Activated T-helper 2 cell treated with anti-CD3 and anti-CD28 coated beads, Interferon-gamma antibody, Interleukin-2, Interleukin-4, amounts not matched to agents 10 μg/mL and 5 μg/mL and 100 μg/mL, durations not matched to agents 14 hours and 24 hours and 36 hours (primary cell): Measurements from ENCODE around the gene TFF3. TPM values are rescaled to one million over a fixed set of nuclear protein-coding genes. Genes with fewer than 3 reads are reported as not detected.

Experiments used
- DNase-seq: peaks from one replicate; pipeline ENCODE4 v3.0.0; 2021; ENCODE audit warnings: low spot score
- H3K27ac Mint-ChIP-seq: one replicate; pipeline ENCODE4 v1.8.0; 2021; ENCODE audit warnings: mixed read lengths
- H3K27me3 Mint-ChIP-seq: one replicate; pipeline ENCODE4 v1.8.0; 2021; ENCODE audit warnings: low read depth, mixed read lengths
- H3K36me3 Mint-ChIP-seq: one replicate; pipeline ENCODE4 v1.8.0; 2021; ENCODE audit warnings: low read depth, mixed read lengths
- H3K4me1 Mint-ChIP-seq: one replicate; pipeline ENCODE4 v1.8.0; 2021; ENCODE audit warnings: low read depth, mixed read lengths
- H3K4me3 Mint-ChIP-seq: one replicate; pipeline ENCODE4 v1.8.0; 2021; ENCODE audit warnings: low read depth, mild to moderate bottlenecking, moderate library complexity, mixed read lengths
- H3K9me3 Mint-ChIP-seq: one replicate; pipeline ENCODE4 v1.8.0; 2021; ENCODE audit warnings: mixed read lengths
- intact Hi-C: fragments of 100-400 bp; cut with micrococcal nuclease; formaldehyde crosslinking; loops from one replicate; pipeline ENCODE4 v1.15.1; 2023
- total RNA-seq: library from RNA; stranded (reverse); gene quantifications from 2 replicates; pipeline ENCODE4 v1.2.3, GENCODE V29; 2022

The TFF3 gene
- total RNA-seq, 1 donor from 2014 or later: not detected

GRCh38 chr21:42313501-42313969 is 1.7 kb downstream of the TFF3 start:
- Mint-ChIP-seq H3K27ac (no peak overlapping the region), H3K4me3 (no peak overlapping the region), H3K4me1 (peaks cover 2% of the 10 kb centered on the region), H3K27me3 (no peaks in the 10 kb centered on the region), H3K36me3 (no peaks in the 10 kb centered on the region), H3K9me3 (no peaks in the 10 kb centered on the region)
- no peak for DNase-seq
- intact Hi-C loops: loop anchor here (10.0 kb wide), 1 partner anchor 221 kb away; no protein-coding TSS in a partner anchor

- Mint-ChIP-seq H3K27ac (no peak overlapping the region), H3K9me3 (no peaks in the 10 kb centered on the region), H3K27me3 (no peaks in the 10 kb centered on the region), H3K4me1 (peaks cover 2% of the 10 kb centered on the region), H3K36me3 (no peaks in the 10 kb centered on the region), H3K4me3 (no peak overlapping the region)
- no peak for DNase-seq
- intact Hi-C loops: loop anchor here (10.0 kb wide), 1 partner anchor 222 kb away; no protein-coding TSS in a partner anchor
Measured at GRCh38 chr21:42312626-42313104, 2.5 kb downstream of the TFF3 start.

- no peak overlapping the region for H3K4me3 Mint-ChIP-seq
- DNase-seq: no peak
- no peaks in the 10 kb centered on the region for H3K36me3 Mint-ChIP-seq
- H3K4me1 Mint-ChIP-seq: peaks cover 2% of the 10 kb centered on the region
- intact Hi-C loops: loop anchor here (10.0 kb wide), 1 partner anchor 223 kb away; no protein-coding TSS in a partner anchor
- no peak overlapping the region for H3K27ac Mint-ChIP-seq
- H3K9me3 Mint-ChIP-seq: no peaks in the 10 kb centered on the region
- peaks cover 4% of the 10 kb centered on the region for H3K27me3 Mint-ChIP-seq
Measured at GRCh38 chr21:42311816-42312625, 3.2 kb downstream of the TFF3 start.

GRCh38 chr21:42311160-42311559 is 4.0 kb downstream of the TFF3 start:
- Mint-ChIP-seq H3K36me3 (no peaks in the 10 kb centered on the region), H3K27me3 (peaks cover 8% of the 10 kb centered on the region), H3K4me1 (peaks cover 2% of the 10 kb centered on the region), H3K4me3 (no peak overlapping the region), H3K27ac (no peak overlapping the region), H3K9me3 (no peaks in the 10 kb centered on the region)
- intact Hi-C loops: loop anchor here (10.0 kb wide), 1 partner anchor 224 kb away; no protein-coding TSS in a partner anchor
- DNase-seq: no peak

GRCh38 chr21:42310411-42311001 is 4.7 kb downstream of the TFF3 start:
- no peaks in the 10 kb centered on the region for H3K9me3 Mint-ChIP-seq
- no peak overlapping the region for H3K27ac Mint-ChIP-seq
- H3K4me3 Mint-ChIP-seq: no peak overlapping the region
- DNase-seq: no peak
- intact Hi-C loops: loop anchor here (10.0 kb wide), 1 partner anchor 224 kb away; no protein-coding TSS in a partner anchor
- no peaks in the 10 kb centered on the region for H3K36me3 Mint-ChIP-seq
- H3K27me3 Mint-ChIP-seq: peaks cover 8% of the 10 kb centered on the region
- peaks cover 2% of the 10 kb centered on the region for H3K4me1 Mint-ChIP-seq

DNA sequence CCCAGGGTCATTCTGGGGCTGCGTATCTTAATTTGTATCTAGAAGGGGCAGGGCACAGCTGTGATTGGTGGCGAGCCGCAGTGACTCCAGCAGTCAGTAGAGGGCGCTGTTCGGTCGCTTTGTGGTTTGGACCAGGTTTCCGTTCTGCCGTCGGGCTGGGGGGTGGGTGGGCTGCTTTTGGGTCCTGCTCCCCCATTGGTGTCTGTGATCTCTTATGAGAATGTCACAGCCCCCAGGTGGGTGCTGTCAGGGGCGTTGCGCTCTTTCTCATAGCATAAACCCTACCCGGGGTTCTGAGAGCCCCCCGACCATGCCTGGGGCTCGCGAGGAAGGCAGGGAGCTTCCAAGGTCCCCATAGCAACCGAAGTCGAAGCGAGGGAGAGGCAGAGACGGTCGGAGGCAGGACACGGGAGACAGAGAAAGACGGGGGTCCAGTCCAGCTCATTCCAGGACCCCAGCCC is 5.4 kb downstream of the TFF3 start:
- intact Hi-C loops: loop anchor here (1.0 to 10.0 kb wide), 2 partner anchors 141 to 225 kb away; no protein-coding TSS in a partner anchor
- H3K4me1 Mint-ChIP-seq: peaks cover 2% of the 10 kb centered on the region
- H3K9me3 Mint-ChIP-seq: no peaks in the 10 kb centered on the region
- H3K27ac Mint-ChIP-seq: no peak overlapping the region
- DNase-seq: peak; percentile 66
- H3K27me3 Mint-ChIP-seq: peaks cover 8% of the 10 kb centered on the region
- H3K36me3 Mint-ChIP-seq: no peaks in the 10 kb centered on the region
- H3K4me3 Mint-ChIP-seq: no peak overlapping the region

DNA sequence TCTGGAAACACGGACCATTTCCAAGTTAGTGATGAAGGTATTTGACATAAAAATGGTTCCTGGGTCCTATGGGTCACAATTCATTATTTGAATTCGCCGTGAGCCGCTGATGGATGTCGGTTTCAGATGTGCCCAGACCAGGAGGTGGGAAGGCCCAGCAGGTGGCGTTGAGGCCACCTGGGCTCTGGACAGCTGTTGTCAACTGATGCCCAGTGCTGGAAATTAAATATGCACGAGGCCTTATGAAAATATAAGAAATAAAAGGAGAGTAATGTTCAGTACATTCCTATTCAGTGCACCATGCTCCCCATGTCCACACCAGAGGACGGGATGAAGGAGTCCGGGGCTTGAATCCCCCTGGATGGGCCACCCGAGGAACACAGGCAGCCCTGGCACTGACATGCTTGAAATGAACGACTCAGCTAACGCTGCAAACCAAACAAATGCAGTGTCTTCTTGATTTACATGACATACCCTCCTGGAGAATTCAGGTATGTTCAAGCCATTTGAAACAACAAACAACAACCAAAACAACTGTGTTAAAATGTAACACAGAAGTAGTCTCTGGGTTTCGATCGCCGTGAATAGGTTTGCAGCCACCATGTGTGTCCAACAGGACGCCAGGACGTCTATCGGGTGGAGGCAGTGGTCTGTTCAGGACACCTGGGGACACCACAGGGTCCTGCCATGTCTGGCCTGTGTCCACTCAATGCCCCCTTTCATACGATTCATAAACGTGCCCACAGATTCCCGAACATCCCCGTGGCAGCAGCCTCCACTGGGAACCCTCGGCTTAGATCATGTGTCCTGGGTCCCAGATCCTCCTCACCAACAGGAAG is 6.1 kb downstream of the TFF3 start:
- no peak for DNase-seq
- Mint-ChIP-seq H3K4me3 (no peak overlapping the region), H3K9me3 (no peaks in the 10 kb centered on the region), H3K27me3 (peaks cover 8% of the 10 kb centered on the region), H3K27ac (no peak overlapping the region), H3K4me1 (peaks cover 2% of the 10 kb centered on the region), H3K36me3 (no peaks in the 10 kb centered on the region)
- intact Hi-C loops: loop anchor here (1.0 kb wide), 1 partner anchor 141 kb away; no protein-coding TSS in a partner anchor

- no peaks in the 10 kb centered on the region for H3K36me3 Mint-ChIP-seq
- intact Hi-C loops: no loop called here
- H3K4me3 Mint-ChIP-seq: no peak overlapping the region
Measured at GRCh38 chr21:42308161-42308913, 6.9 kb downstream of the TFF3 start.

DNA sequence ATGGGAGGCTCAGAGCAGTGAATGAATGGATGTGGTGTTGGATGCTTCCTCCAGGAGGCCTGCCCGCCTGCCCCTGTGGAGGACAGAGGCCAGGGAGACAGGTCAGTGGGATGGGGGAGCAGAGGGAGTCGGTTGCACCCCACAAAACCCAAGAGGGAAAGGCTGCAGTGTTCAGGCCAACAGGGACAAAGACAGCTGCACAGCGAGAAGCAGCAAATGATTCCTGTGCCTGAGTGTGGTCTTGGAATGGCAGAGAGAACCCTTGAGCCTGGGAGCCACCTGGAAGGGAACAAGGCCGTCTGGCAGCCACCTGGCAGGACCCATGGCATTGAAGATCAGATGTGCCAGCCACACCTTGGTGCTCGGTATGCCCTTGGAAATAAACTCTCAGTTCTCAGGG is 8.1 kb downstream of the TFF3 start:
- Mint-ChIP-seq H3K27me3 (peaks cover 8% of the 10 kb centered on the region), H3K36me3 (no peaks in the 10 kb centered on the region), H3K9me3 (no peaks in the 10 kb centered on the region), H3K4me3 (no peak overlapping the region), H3K4me1 (peaks cover 2% of the 10 kb centered on the region), H3K27ac (no peak overlapping the region)
- DNase-seq: no peak
- intact Hi-C loops: no loop called here

More at GRCh38 chr21:42308161-42308913, 6.9 kb downstream of the TFF3 start:
- Mint-ChIP-seq H3K9me3 (no peaks in the 10 kb centered on the region), H3K27me3 (peaks cover 8% of the 10 kb centered on the region), H3K27ac (no peak overlapping the region), H3K4me1 (peaks cover 2% of the 10 kb centered on the region)
- DNase-seq: no peak

DNA sequence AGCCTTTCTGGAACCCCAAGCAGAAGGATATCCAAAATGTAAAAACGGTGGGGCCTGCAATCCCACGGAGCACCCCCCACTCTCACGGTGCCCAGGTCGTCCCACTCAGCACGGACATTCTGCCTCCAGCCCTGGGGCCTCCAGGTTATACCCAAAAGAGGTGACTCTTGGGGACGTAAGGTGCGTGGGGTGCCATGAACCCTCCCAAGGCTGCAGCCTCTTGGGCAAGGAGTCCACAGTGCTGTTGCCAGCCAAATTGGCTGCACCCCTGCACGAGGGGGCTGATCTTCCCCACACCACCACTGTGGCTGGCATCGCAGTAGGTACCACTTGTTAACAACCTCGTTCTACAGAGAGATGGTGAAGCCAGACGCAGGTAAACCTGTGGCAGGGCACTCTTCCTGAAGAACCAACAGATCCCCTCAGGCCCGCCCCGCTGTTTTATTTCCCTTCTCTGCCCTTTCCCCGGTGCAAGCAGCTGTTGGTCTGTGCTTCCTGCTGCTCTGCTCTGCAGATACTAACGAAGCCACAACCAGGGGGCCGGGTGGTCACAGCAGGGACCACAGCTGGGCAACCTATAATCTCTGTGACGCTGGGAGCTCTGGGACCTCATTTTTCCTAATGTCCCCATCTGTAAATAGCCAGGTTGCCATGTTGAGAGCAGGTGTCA is 8.7 kb downstream of the TFF3 start:
- H3K4me3 Mint-ChIP-seq: no peak overlapping the region
- DNase-seq: no peak
- intact Hi-C loops: no loop called here
- H3K36me3 Mint-ChIP-seq: no peaks in the 10 kb centered on the region
- H3K27me3 Mint-ChIP-seq: peaks cover 8% of the 10 kb centered on the region
- H3K9me3 Mint-ChIP-seq: no peaks in the 10 kb centered on the region
- peaks cover 2% of the 10 kb centered on the region for H3K4me1 Mint-ChIP-seq
- no peak overlapping the region for H3K27ac Mint-ChIP-seq

DNA sequence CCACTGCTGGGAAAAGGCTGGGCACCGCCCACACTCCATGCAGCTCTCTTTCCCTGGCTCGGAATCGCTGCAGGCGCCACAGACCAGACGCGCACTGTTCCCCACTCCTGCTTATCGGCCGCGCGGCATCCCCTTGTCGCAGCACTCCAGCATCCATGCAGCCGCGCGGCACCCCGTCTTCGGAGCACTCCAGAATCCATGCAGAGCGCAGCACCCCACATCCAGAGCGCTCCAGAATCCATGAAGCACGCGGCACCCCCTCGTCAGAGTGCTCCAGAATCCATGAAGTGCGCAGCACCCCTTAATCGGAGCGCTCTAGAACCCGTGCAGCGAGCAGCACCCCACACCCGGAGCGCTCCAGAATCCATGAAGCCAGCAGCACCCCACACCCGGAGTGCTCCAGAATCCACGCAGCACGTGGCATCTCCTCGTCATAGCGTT is 9.5 kb downstream of the TFF3 start:
- Mint-ChIP-seq H3K27ac (no peak overlapping the region), H3K9me3 (no peaks in the 10 kb centered on the region), H3K27me3 (peaks cover 8% of the 10 kb centered on the region), H3K4me1 (peaks cover 2% of the 10 kb centered on the region), H3K4me3 (no peak overlapping the region), H3K36me3 (no peaks in the 10 kb centered on the region)
- no peak for DNase-seq
- intact Hi-C loops: no loop called here
